Heart right ventricle (tissue), 16 donors: ENCODE data around the gene CFAP299. TPM values are rescaled to one million over a fixed set of nuclear protein-coding genes. Genes with fewer than 3 reads are reported as not detected.

Experiments used
- ATAC-seq, 8 donors: fragments of 200-7000 bp; cut with Tn5 transposase; one replicate each; pipeline ENCODE4 v1.9.1; 2020; ENCODE audit warnings: mild to moderate bottlenecking in 8 of 8, moderate library complexity in 8 of 8, moderate number of reproducible peaks in 1 of 8
- DNase-seq, 2 donors: peaks; one replicate each; pipeline ENCODE4 v3.0.0-alpha.2; 2020
- H3K27ac ChIP-seq, 10 donors: fragments of 200-600 bp; sonication (generic) in 2 of 10; one replicate each; pipeline versions ENCODE4 v1.5.0 to v1.8.0; 2020 to 2022; ENCODE audit warnings: mild to moderate bottlenecking in 3 of 10
- H3K27me3 ChIP-seq, 7 donors: fragments of 200-600 bp; one replicate each; pipeline ENCODE4 v1.8.0; 2021 to 2022; ENCODE audit warnings: mild to moderate bottlenecking in 2 of 7
- H3K36me3 ChIP-seq, 9 donors: fragments of 200-600 bp; sonication (generic) in 1 of 9; one replicate each; pipeline versions ENCODE4 v1.5.0 to v1.8.0; 2020 to 2022; ENCODE audit warnings: mild to moderate bottlenecking in 2 of 9
- H3K4me1 ChIP-seq, 9 donors: fragments of 200-600 bp; sonication (generic) in 1 of 9; one replicate each; pipeline versions ENCODE4 v1.5.0 to v1.8.0; 2020 to 2022; ENCODE audit warnings: mild to moderate bottlenecking in 4 of 9
- H3K4me3 ChIP-seq, 10 donors: fragments of 200-600 bp; sonication (generic) in 2 of 10; one replicate each; pipeline versions ENCODE4 v1.5.0 to v1.8.0; 2020 to 2022; ENCODE audit warnings: mild to moderate bottlenecking in 7 of 10, moderate library complexity in 2 of 10
- H3K9me3 ChIP-seq, 11 donors: fragments of 200-600 bp in 10 of 11; sonication (generic) in 2 of 11; one replicate each; pipeline versions ENCODE4 v1.5.0 to v1.8.0; 2013 to 2022; ENCODE audit warnings: mild to moderate bottlenecking in 2 of 11, control low read depth in 1 of 11, moderate library complexity in 1 of 11
- CTCF ChIP-seq, 9 donors: fragments of 200-600 bp; sonication (generic) in 2 of 9; IDR thresholded peaks; one replicate each; pipeline versions ENCODE4 v1.5.0 to v1.8.0; 2021 to 2022; ENCODE audit warnings: antibody characterized with exemption in 9 of 9, mild to moderate bottlenecking in 5 of 9, moderate library complexity in 1 of 9
- WGBS, 2 donors: extraction: QIAGEN DNeasy Blood & Tissue Kit; methylation state at CpG; one replicate each; pipeline ENCODE4 v1.1.7; 2013; ENCODE audit warnings: inconsistent platforms in 1 of 2; 5-methylcytosine and 5-hydroxymethylcytosine counted together
- intact Hi-C, 10 donors: fragments of 100-400 bp; cut with DNase I; formaldehyde crosslinking; loops; one replicate each; pipeline versions ENCODE4 v1.11.1 to v1.14.2; 2022
- polyA plus RNA-seq, 2 donors: library from polyadenylated mRNA; stranded (reverse); fragments of 200-250 nt; gene quantifications; one replicate each; pipeline ENCODE4 v1.2.3, GENCODE V29; 2013
- total RNA-seq, 10 donors: library from RNA; stranded (reverse); fragmentation: NEBNext Ultra II Directional in 3 of 10; extraction: Animal tissue kit (Norgen Biotek cat#: 25700) in 3 of 10; gene quantifications; one replicate each; pipeline versions ENCODE4 v1.2.1 to v1.2.4, GENCODE V29; 2021 to 2023
- donor health status: Arrhythmogenic right ventricular cardiomyopathy.
- donor health status: ischemic (EF 13 %, LVEDD 7.1; RV severe dilation, severe dysfunction).
- donor health status: healthy with polysubstance abuse.
- donor health status: DM: no; HTN: yes; CAD: no.
- donor health status: DM: no; HTN: no; CAD: no.
- donor health status: ischemic (EF 25% LVEDD 6.9; RV normal size, moderate dysfunction).
- donor health status: ischemic (EF 25% LVEDD 5.7; RV mildly dilated, moderate dysfunction).
- donor health status: healthy.
- donor health status: DM: yes; HTN: yes; CAD: no.
- donor health status: Ischemic cardiomyopathy.
- donor health status: ischemic (EF 35%, LVEDD 5.7; RV mildly dilated, moderate dysfunction).
- donor health status: nonischemic (EF 11% LVEDD 7.7; RV severe dilation, severe dysfunction).
- donor health status: DM: yes; HTN: yes; CAD: no.
- donor health status: PGD.
- donor health status: ischemic (EF 29% LVEDD 5.4; RV normal size, mild dysfunction).
- donor health status: nonischemic (EF 23%, LVEDD 6.1; RV moderate dilation, normal function).

CFAP299 gene
- total and polyA plus RNA-seq, 12 donors = 0.93 TPM; not detected in 11

GRCh38 chr4:80803337-80803736 is 467.8 kb downstream of the CFAP299 start:
- H3K9me3 ChIP-seq = peaks cover 0 to 6% (median 0%) of the 10 kb centered on the region in 11 donors
- WGBS, 2 donors = 61 to 68% methylated on average over 1 of the region's 1 CpG
- intact Hi-C loops = no loop called here
- no peaks in the 10 kb centered on the region for H3K4me1 ChIP-seq
- DNase-seq = no peak
- no peak for ATAC-seq
- H3K27me3 ChIP-seq = no peaks in the 10 kb centered on the region
- H3K36me3 ChIP-seq = no peaks in the 10 kb centered on the region
- H3K4me3 ChIP-seq = no peak overlapping the region
- no peak for TF ChIP-seq CTCF (IDR thresholded peaks at IDR 0.05)
- H3K27ac ChIP-seq = no peak overlapping the region

- no peak for TF ChIP-seq CTCF (IDR thresholded peaks at IDR 0.05)
- H3K4me3 ChIP-seq = no peak overlapping the region
- 73 to 76% methylated on average over 1 of the region's 1 CpG for whole genome bisulfite sequencing, 2 donors
- intact Hi-C loops = no loop called here
- no peak overlapping the region for H3K27ac ChIP-seq
- ATAC-seq (no peak), DNase-seq (no peak)
- no peaks in the 10 kb centered on the region for H3K27me3 ChIP-seq
- H3K4me1 ChIP-seq = no peaks in the 10 kb centered on the region
- H3K9me3 ChIP-seq = no peaks in the 10 kb centered on the region
- H3K36me3 ChIP-seq = no peaks in the 10 kb centered on the region
These were observed 470.9 kb downstream of the CFAP299 start for GRCh38 chr4:80806472-80806871.

- H3K27ac ChIP-seq = no peak overlapping the region
- no peaks in the 10 kb centered on the region for H3K27me3 ChIP-seq
- no peak overlapping the region for H3K4me3 ChIP-seq
- no peaks in the 10 kb centered on the region for H3K9me3 ChIP-seq
- no peak for TF ChIP-seq CTCF (IDR thresholded peaks at IDR 0.05)
- DNase-seq (no peak), ATAC-seq (no peak)
- 86 to 90% methylated on average over 2 of the region's 2 CpGs for WGBS, 2 donors
- intact Hi-C loops = no loop called here
- H3K36me3 ChIP-seq = no peaks in the 10 kb centered on the region
- H3K4me1 ChIP-seq = no peaks in the 10 kb centered on the region
These were observed 473.7 kb downstream of the CFAP299 start for GRCh38 chr4:80809039-80809729.

- no peak overlapping the region for H3K27ac ChIP-seq
- ATAC-seq (no peak), DNase-seq (no peak)
- H3K9me3 ChIP-seq = no peaks in the 10 kb centered on the region
- H3K27me3 ChIP-seq = no peaks in the 10 kb centered on the region
- H3K4me1 ChIP-seq = no peaks in the 10 kb centered on the region
- intact Hi-C loops = no loop called here
- H3K36me3 ChIP-seq = no peaks in the 10 kb centered on the region
- no peak overlapping the region for H3K4me3 ChIP-seq
- 62% methylated on average over 3 of the region's 3 CpGs for WGBS, 2 donors
- no peak for TF ChIP-seq CTCF (IDR thresholded peaks at IDR 0.05)
These were observed 475.9 kb downstream of the CFAP299 start for GRCh38 chr4:80811406-80811805.
